ENCODE data around the gene LILRB3. TPM values are rescaled to one million over a fixed set of nuclear protein-coding genes. Genes with fewer than 3 reads are reported as not detected.
"Not testable (repeated sequence)": the region's sequence is repeated elsewhere in the genome, so short reads cannot be mapped to it uniquely, and the experiment has no call there.

LILRB3 gene
- total RNA-seq, 6 experiments from 2014 or later = 1.3 to 8.7 (median 6.2) TPM

DNA sequence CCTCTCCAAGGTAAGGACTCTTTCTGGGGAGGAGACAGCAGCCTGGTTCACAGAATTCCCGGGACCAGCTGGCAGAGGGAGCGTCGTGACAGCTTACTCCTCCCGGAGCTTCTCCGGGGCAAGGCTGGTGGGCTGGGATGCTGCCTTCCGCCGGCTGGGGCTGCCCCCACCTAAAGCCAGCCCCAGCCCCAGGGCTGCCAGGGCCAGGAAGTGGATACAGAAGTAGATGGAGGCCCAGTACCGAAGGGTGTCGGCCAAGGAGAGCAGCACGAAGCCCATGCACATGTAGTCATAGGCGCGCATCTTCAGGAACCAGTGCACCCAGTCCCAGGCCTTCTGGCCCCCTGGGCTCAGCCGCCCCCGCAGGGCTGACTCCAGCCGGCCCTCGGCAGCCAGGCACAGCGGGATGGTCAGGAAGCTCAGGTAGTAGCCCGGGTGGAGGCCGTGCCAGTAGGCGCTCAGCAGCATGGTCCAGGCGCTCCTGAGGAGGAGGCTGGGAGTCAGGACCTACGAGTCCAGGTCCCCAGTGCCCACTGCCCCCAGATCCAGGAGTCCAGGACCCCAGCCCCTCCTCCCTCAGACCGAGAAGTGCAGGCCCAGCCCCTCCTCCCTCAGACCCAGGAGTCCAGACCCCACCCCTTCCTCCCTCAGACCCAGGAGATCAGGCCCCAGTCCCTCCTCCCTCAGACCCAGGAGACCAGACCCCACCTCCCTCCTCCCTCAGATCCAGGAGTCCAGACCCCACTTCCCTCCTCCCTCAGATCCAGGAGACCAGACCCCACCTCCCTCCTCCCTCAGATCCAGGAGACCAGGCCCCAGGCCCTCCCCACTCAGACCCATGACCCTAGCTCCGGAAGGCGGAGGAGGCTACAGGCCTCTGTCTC lies 48.6 kb downstream of the LILRB3 start:
- WGBS (ENCODE audit: insufficient coverage, low coverage, low lambda C conversion rate, missing lambda C conversion rate) = 80% methylated on average over 3 of the region's 25 CpGs
- Histone ChIP-seq H3K4me1 (no peaks in the 10 kb centered on the region), H3K4me3 (no peak overlapping the region), H3K9me3 (no peaks in the 10 kb centered on the region), H3K36me3 (no peaks in the 10 kb centered on the region), H3K27me3 (no peaks in the 10 kb centered on the region), H3K27ac (no peak overlapping the region)
- DNase-seq (no peak), ATAC-seq (peak in 2 of 4 donors; percentile 11 to 12)
- intact Hi-C loops (cut with DNase I) = loop anchor here (5.0 kb wide), 1 partner anchor 58 kb away; no protein-coding TSS in a partner anchor
- TF ChIP-seq, protein P1, sequence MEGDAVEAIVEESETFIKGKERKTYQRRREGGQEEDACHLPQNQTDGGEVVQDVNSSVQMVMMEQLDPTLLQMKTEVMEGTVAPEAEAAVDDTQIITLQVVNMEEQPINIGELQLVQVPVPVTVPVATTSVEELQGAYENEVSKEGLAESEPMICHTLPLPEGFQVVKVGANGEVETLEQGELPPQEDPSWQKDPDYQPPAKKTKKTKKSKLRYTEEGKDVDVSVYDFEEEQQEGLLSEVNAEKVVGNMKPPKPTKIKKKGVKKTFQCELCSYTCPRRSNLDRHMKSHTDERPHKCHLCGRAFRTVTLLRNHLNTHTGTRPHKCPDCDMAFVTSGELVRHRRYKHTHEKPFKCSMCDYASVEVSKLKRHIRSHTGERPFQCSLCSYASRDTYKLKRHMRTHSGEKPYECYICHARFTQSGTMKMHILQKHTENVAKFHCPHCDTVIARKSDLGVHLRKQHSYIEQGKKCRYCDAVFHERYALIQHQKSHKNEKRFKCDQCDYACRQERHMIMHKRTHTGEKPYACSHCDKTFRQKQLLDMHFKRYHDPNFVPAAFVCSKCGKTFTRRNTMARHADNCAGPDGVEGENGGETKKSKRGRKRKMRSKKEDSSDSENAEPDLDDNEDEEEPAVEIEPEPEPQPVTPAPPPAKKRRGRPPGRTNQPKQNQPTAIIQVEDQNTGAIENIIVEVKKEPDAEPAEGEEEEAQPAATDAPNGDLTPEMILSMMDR (IDR thresholded peaks at IDR 0.05) = no peak
- TF ChIP-seq POLR2A (IDR thresholded peaks at IDR 0.05) = no peak

DNA sequence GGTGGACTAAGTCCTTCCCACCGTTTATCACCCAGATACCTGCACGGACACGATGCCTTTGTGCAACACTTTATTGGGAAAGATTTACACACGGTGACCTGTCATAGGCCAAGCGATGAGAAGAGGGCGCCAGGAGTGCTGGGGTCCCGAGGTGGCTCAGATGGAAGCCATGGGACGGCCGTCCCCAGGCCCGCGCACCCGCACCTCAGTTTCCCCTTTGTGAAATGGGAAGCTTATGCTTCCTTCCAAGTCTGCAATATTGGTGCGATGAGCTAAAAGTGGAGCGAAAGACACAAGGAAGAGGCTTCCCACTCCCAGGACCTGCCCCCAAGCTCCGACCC lies 49.5 kb downstream of the LILRB3 start:
- no peak for ATAC-seq
- 36% methylated on average over 4 of the region's 15 CpGs for WGBS (ENCODE audit: insufficient coverage, low coverage, low lambda C conversion rate, missing lambda C conversion rate)
- no peak overlapping the region for H3K4me3 ChIP-seq
- H3K27ac ChIP-seq = no peak overlapping the region
- TF ChIP-seq POLR2A (IDR thresholded peaks at IDR 0.05) = no peak
- TF ChIP-seq, protein P1 (IDR thresholded peaks at IDR 0.05) = no peak
- no peaks in the 10 kb centered on the region for H3K27me3 ChIP-seq
- intact Hi-C loops (cut with DNase I) = loop anchor here (5.0 kb wide), 1 partner anchor 59 kb away; no protein-coding TSS in a partner anchor
- H3K9me3 ChIP-seq = no peaks in the 10 kb centered on the region
- no peaks in the 10 kb centered on the region for H3K36me3 ChIP-seq
- DNase-seq = no peak
- H3K4me1 ChIP-seq = no peaks in the 10 kb centered on the region

DNA sequence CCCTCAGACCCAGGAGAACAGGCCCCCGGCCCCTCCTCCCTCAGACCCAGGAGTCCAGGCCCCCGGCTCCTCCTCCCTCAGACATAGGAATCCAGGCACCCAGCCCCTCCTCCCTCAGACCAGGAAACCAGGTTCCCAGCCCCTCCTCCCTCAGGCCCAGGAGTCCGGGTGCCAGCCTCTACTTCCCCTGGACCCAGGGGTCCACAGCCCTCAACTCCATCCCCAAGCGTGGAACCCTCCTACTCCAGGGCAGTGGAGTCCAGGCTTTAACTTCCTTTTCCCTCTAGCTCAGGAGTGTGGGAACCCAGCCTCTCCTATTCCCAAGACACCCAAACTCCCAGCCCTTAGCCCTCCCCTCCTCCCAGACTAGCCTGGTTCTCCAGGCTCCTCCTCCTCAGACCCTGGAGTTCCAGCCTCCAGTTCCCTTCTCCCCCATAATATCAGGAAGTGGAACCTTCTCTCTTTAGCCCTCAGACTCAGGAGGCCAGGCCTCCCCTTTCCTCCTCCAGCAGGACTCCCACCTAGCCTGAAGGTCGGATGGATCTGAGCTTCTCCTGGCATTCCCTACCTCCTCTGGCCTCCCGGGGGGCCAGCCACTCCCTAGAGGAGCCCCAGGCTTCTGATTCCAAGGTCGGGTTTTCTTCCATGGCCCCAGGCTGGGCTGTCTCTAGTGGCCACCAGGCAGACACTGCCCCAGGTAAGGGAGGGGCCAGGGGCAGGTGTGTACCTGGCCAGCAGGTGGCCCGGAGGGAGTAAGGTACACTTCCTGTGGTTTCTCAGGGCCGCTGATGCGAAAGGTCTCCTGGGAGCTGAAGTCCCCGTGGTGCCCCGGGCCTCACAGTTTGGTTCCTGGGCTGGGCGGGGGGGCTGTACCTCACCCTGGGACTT lies 50.1 kb downstream of the LILRB3 start, which contains the start of gene TMC4:
TMC4 (minus strand) TSS at position 690 of the 888 bp plus-strand sequence; CDS start at position 647, 43 bp downstream.
- ATAC-seq (peak in 3 of 4 donors; percentile 25 to 51 (median 33)), DNase-seq (no peak)
- no peak within 1 kb of the TSS for H3K27ac ChIP-seq
- H3K36me3 ChIP-seq = no peaks in the 10 kb centered on the region
- intact Hi-C loops (cut with DNase I) = loop anchor here (5.0 kb wide), 1 partner anchor 60 kb away; no protein-coding TSS in a partner anchor
- 28% methylated on average over 5 of the region's 13 CpGs for WGBS (ENCODE audit: insufficient coverage, low coverage, low lambda C conversion rate, missing lambda C conversion rate)
- no peak within 1 kb of the TSS for H3K4me3 ChIP-seq
- TF ChIP-seq POLR2A (IDR thresholded peaks at IDR 0.05) = no peak
- TF ChIP-seq, protein P1 (IDR thresholded peaks at IDR 0.05) = peak in 1 of 4 donors; percentile 13
- H3K27me3 ChIP-seq = no peaks in the 10 kb centered on the region
- H3K9me3 ChIP-seq = no peaks in the 10 kb centered on the region
- no peaks in the 10 kb centered on the region for H3K4me1 ChIP-seq

DNA sequence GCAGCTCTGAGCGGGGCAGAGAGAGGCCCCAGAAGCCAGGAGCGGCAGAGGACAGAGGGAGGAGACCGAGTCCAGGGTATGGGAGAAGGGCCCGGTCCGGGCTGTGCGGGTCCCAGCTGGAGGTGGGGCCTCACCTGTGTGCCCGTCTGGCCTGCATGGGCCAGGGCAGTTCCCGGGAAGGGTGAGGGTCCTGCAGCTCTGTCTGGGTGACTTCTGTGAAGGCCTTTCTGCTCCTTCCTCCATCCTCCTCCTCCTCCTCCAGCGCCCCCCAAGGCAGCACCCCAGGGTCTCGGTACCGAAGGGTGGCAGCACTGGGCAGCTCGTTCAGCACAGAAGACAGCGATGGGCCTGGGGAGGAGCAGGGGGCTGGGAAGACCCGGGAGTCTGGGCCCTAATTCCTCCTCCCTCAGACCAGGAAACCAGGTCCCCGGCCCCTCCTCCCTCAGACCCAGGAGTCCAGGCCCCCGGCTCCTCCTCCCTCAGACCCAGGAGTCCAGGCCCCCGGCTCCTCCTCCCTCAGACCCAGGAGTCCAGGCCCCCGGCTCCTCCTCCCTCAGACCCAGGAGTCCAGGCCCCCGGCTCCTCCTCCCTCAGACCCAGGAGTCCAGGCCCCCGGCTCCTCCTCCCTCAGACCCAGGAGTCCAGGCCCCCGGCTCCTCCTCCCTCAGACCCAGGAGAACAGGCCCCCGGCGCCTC lies 50.9 kb downstream of the LILRB3 start:
- H3K27me3 ChIP-seq, H3K27ac ChIP-seq, ATAC-seq, H3K9me3 ChIP-seq, H3K4me1 ChIP-seq, H3K36me3 ChIP-seq, H3K4me3 ChIP-seq, DNase-seq: not testable (repeated sequence)
- whole genome bisulfite sequencing (ENCODE audit: insufficient coverage, low coverage, low lambda C conversion rate, missing lambda C conversion rate) = 79% methylated on average over 11 of the region's 23 CpGs
- intact Hi-C loops (cut with DNase I) = loop anchor here (5.0 kb wide), 1 partner anchor 60 kb away; no protein-coding TSS in a partner anchor
